Stimulated activated CD4-positive, alpha-beta T cell treated with anti-CD3 and anti-CD28 coated beads, Interleukin-4, amount 100 ng/mL, for 48 hours (primary cell): ENCODE results near the gene SCYL3.

ENCODE experiments used
- DNase-seq, 2 donors: peaks; one replicate each; pipeline ENCODE4 v3.0.0-alpha.2; 2020; ENCODE audit warnings: low read depth in 2 of 2

Gene SCYL3

DNA sequence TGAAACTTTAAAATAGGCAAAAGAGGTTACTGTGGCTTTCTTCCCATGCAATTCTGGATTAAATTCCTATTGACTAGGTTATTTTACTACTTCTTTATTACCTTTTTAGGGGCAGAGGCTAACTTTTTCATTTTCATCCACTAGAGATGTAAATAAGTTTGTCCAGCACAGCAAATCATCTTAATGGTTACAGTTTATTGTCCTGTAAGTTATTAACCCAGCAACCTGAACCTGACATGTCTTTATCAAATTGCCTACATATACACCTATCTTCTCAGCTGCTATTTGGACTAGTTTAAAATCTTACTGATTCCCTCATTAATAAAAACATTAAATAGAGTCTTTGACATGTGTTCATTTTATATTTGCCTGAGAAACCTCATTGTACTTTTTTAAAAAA, 6.9 kb upstream of the SCYL3 start:
- no peak for DNase-seq

DNA sequence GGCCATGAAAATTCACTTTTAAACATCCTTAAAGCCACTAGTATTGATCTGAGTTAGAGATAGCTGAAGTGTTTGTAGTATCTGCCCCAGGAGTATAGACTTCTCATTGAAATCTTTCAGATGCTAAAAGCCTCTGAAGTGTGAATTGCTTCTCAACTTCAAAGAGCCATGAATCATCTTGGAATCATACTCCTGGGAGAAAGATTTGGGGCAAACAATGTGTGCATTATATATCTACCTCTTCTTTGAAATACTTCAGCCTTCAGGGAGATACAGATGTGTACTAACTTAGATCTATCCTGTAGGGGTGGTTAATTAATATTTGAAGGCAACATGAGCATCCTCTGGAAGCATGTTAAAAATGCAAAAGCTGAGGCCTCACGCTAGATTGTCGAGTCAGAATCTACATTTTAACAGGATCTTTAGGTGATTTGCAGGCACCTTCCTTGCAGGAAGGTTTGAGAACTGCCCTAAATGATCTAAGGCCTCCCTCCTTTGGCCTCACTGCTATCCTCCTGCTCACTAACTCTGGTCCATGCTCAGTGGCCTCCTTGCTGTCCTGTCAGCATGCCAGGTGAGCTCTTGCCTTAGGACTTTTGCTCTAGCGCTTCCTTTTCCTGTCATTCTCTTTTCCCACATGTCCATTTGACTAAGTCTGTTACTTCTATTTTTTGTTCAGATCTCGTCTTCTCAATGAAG, 6.0 kb upstream of the SCYL3 start:
- no peak for DNase-seq

GRCh38 chr1:169896013-169896412, 2.3 kb upstream of the SCYL3 start:
- DNase-seq, result no peak

DNA sequence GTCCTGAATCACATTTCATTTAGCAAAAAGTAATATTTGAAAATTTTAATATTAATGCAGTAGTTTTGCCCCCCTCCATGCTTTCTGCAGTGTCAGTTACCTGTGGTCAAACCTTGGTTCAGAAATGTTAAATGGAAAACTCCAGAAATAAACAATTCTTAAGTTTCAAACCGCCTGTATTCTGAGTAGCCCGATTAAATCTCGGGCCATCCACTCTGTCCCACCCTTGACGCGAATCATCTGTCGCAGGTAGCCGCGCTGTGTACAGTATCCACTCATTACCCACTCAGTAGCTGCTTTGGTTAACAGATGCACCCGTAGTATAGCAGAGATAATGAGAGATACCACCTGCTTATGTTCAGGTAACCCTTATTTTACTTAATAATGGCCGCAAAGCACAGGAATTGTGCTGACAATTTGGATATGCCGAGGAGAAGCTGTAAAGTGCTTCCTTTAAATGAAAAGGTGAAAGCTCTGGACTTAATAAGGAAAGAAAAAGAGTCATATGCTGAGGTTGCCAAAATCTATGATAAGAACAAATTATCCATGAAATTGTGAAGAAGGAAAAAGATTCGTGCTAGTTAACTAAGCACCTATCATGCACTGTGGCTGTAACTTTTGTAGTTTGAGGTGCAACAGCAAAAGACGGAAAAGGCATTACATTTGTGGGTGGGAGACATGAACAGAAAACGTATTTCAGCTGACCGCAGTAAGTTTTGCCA, 889 bp upstream of the SCYL3 start:
- no peak for DNase-seq

DNA sequence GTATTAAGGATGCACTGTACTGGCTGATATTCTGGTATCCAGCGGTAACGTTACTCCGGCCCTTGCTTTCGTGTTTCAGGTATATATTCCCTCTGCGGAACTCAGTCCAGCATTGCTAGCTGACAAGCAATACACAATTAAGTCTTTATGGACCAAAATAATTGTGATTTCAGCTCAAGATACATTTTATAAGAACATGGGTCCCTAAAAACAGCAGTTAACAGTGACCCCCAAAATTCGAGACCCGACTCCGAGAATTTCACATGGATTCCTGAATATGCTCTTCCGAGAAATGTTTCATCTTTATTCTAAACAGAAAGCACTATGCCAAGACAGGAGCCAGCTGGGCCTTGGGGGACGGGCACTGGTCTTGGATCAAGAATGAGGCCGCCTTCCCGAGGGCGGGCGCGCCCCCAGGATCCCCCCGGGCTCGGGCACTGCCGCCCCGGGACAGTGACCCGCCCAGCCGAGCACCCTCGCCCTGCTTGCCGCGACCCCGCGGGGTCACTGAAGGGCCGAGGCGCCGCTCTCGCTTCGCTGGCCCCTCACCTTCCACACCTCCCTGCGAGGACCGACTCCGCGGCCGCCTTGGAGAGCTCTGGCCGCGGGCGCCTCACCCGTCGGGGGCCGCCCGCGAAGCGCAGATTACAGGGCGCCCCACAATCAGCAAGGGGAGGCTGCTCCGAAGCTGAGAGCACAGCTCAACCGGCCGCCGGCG, 610 bp downstream of the SCYL3 start:
- no peak for DNase-seq

DNA sequence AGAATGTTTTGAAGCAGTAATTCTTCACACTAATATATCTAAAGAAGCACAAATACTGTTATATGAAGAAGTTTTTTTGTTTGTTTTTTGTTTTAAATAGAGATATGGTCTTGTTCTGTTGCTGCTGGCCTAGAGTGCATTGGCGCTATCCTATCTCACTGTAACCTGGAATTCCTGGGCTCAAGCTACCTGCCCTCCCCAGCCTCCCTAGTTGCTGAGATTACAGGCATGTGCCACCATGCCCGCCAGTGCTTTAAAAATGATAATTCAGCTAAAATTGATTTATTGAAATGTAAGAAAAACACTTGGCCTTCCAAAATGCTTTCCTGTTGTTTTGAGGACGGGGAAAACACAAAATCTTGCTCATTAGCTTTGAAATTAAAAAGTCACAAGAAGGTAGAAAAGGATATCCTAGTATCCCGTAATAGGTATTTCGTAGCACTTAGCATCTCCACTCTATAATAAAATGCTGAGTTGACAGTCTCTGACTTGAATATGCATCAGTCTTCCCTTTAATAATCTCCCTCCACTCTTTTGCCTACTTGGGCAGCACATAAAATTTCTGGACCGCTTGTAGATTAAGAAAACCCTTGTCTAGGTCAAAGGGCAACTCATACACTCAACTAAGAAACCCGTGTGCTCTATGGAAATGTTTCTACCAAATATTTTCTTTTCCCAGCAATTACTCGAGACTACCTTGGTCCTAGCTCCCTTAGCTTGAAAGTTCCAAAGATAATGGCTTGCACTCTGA, 1.3 kb downstream of the SCYL3 start:
- DNase-seq, result no peak

DNA sequence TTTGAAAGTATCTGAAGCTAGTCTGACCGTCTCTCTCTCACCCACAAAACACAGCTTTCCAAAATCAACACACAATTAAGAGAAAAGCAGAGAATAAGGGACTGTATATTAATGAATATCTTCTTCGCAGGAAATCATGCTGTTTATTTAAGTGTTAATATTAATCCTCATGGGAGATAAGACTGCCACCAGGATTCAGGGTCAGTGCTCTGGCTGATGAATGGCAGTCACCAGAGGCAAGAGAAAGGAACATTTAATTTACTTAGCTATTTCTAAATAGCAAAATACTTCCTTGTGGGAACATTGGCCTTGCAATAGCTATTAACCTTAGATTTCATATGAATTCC, 2.2 kb downstream of the SCYL3 start:
- DNase-seq, result no peak

DNA sequence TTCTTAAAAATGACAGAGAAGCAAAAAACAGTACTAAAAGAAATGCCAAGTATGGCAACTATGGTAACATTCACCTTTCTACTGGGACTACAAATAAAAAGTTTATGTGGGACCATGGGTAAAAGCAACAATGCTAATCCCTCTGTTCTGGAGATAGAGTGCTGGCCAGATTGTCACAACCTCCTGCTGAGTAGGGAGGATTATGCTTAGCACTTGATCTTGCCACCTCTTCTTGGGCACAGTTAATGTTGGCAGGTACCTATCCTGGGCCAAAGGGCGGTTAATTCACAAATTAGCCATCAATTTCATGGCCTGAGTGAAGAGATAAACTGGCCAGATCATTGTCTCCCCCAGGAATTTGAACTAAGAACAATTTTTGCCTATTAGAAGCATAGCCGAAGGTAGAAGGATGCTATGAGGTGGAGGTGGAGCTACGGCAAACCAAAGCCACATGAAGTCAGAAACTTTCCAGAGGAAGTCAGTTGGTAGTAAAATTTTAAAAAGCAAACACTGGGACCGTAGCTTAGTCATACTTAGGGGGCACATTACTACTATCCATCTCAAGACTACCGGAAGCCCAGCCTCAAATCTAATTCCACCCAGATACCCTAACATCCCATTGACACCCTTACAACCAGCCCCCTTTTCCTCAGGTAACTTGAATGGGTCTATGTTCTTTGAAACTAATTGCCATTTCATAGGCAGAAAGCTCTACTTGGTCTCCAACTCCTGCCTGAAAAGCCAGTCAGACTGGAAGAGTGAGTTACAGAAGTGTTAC, 2.7 kb downstream of the SCYL3 start:
- DNase-seq, result no peak

GRCh38 chr1:169889871-169890270, 3.8 kb downstream of the SCYL3 start:
- DNase-seq, result no peak

GRCh38 chr1:169886931-169887330, 6.8 kb downstream of the SCYL3 start:
- DNase-seq, result no peak

- no peak for DNase-seq
Observed at GRCh38 chr1:169886422-169886821, 7.3 kb downstream of the SCYL3 start.

DNA sequence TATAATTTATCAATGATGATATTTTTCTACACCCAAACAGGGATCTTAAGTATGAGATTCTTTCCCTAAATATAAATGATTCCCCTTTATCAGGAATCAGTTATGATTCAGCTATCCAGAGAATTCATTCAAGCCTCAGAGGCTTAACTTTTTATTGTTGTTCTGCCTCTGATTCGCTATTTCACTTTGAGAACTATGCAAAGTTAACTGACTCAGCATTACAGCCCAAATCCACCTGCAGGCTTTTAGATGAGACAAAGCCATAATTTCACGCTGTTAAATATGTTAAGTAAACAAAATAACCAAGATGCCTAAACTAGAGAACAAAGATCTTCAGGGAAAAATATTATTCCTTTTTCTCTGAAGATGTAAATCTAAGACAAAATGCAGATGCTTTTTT, 8.5 kb downstream of the SCYL3 start:
- no peak for DNase-seq

GRCh38 chr1:169884634-169885033, 9.1 kb downstream of the SCYL3 start:
- DNase-seq, result no peak

DNA sequence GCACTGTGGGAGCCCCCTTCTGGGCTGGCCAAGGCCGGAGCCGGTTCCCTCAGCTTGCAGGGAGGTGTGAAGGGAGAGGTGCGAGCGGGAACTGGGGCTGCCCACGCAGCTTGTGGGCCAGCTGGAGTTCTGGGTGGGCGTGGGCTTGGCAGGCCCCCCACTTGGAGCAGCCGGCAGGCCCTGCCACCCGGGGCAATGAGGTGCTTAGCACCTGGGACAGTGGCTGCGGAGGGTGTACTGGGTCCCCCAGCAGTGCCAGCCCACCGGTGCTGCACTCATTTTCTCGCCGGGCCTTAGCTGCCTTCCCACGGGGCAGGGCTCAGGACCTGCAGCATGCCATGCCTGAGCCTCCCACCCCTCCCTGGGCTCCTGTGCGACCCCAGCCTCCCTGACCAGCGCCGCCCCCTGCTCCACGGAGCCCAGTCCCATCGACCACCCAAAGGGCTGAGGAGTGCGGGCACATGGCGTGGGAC, 11.6 kb downstream of the SCYL3 start:
- DNase-seq, result no peak

DNA sequence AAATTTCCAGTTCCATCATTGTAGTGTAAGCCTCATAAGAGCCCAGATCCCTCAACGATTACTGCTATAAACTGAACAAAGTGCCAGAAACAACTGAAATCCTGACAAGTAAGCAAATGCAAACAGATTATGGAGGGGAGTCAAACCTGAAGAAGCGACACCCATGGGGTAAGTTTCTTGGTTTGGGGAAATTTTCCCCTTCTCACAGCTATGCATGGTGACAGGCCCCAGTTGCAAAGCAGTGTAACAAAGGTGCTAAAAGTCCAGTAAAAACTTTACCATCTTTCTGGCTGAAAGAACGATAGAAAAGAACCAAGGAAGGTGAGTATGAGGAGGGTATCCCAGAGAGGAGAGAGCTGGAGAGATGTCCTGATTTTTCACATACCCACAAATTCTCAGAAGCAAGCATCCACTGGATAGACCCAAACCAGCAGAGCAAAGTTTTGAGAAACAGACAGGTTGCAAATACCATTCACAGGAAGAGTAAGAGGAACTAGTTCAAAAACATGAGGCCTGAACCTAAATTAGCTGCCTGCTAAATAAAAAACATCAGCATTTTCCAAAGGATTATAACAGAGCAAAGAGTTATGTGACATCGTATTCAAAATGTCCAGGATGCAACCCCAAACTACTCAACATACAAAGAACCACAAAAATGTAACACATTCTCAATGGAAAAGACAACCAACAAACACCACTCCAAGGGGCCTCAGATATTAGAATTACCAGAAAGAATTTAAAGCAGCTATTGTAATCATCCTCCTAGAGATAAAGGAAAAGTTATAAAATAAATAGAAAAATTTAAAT, 14.5 kb downstream of the SCYL3 start:
- DNase-seq, result no peak

GRCh38 chr1:169878498-169878897, 15.2 kb downstream of the SCYL3 start:
- DNase-seq, result no peak

GRCh38 chr1:169877800-169878491, 15.8 kb downstream of the SCYL3 start:
- DNase-seq, result no peak

GRCh38 chr1:169874229-169874628, 19.5 kb downstream of the SCYL3 start:
- DNase-seq, result no peak

- no peak for DNase-seq
Observed at GRCh38 chr1:169873582-169874199, 20.0 kb downstream of the SCYL3 start.
